Transverse colon (tissue), 4 donors: ENCODE results near the gene FIBCD1. TPM values are rescaled to one million over a fixed set of nuclear protein-coding genes. Genes with fewer than 3 reads are reported as not detected.
A peak's percentile ranks its signal among the peaks of the same experiment; 100 is the strongest.

Experiments
- DNase-seq: peaks from one replicate; pipeline ENCODE4 v3.0.0-alpha.2; 2019
- H3K27ac ChIP-seq, 4 donors: fragments of 200-600 bp; sonication (generic); 2 replicates each; pipeline ENCODE4 v1.5.1; 2016 to 2018; ENCODE audit warnings: inconsistent platforms in 4 of 4
- H3K27me3 ChIP-seq: fragments of 200-600 bp; sonication (generic); 2 replicates; pipeline ENCODE4 v1.5.1; 2017; ENCODE audit warnings: inconsistent platforms
- H3K36me3 ChIP-seq, 4 donors: fragments of 200-600 bp; sonication (generic); 2 replicates each; pipeline ENCODE4 v1.5.1; 2017 to 2019; ENCODE audit warnings: inconsistent platforms in 4 of 4
- H3K4me1 ChIP-seq, 4 donors: fragments of 200-600 bp; sonication (generic); 2 replicates each; pipeline ENCODE4 v1.5.1; 2017 to 2020; ENCODE audit warnings: inconsistent platforms in 4 of 4
- H3K4me3 ChIP-seq, 4 donors: fragments of 200-600 bp; sonication (generic); 1 replicate in 1 of 4; 2 replicates in 3 of 4; pipeline versions ENCODE4 v1.5.1 to v1.6.1; 2017 to 2019; ENCODE audit warnings: inconsistent platforms in 4 of 4
- H3K9me3 ChIP-seq, 2 donors: fragments of 200-600 bp; sonication (generic); 2 replicates each; pipeline ENCODE4 v1.5.1; 2017 to 2019; ENCODE audit warnings: inconsistent platforms in 2 of 2
- CTCF ChIP-seq, 5 experiments: fragments of 200-600 bp in 3 of 5; fragments of 450-650 bp in 2 of 5; sonication (generic) in 3 of 5; IDR thresholded peaks; 1 replicate in 2 of 5; 2 replicates in 3 of 5; pipeline ENCODE4 v1.5.1; 2016 to 2017; ENCODE audit warnings: antibody characterized with exemption in 5 of 5, inconsistent platforms in 3 of 5, mild to moderate bottlenecking in 2 of 5, moderate library complexity in 1 of 5
- EP300 ChIP-seq: sonication (generic); formaldehyde crosslinking; IDR thresholded peaks from one replicate; pipeline ENCODE4 v1.6.1; 2017; ENCODE audit warnings: antibody characterized with exemption, low read depth
- POLR2A ChIP-seq: fragments of 450-650 bp; IDR thresholded peaks from one replicate; pipeline ENCODE4 v1.6.1; 2016; ENCODE audit warnings: antibody characterized with exemption, mild to moderate bottlenecking, moderate library complexity
- POLR2AphosphoS5 ChIP-seq, 3 donors: sonication (generic); formaldehyde crosslinking; IDR thresholded peaks; one replicate each; pipeline ENCODE4 v1.6.1; 2016; ENCODE audit warnings: antibody characterized with exemption in 3 of 3
- WGBS, 2 donors: methylation state at CpG; one replicate each; pipeline ENCODE4 v1.1.5; 2018; ENCODE audit warnings: low coverage in 1 of 2; 5-methylcytosine and 5-hydroxymethylcytosine counted together
- in situ Hi-C, 4 donors: fragments of 200-750 bp; cut with MboI; loops; one replicate each; pipeline versions ENCODE4 v1.15.0 to v1.15.1; 2017; ENCODE audit warnings: low sequenced_read_pairs in 3 of 4, low pct_ligation_motif_present in 1 of 4, low pct_unique_long_range_greater_than_20kb in 1 of 4
- intact Hi-C: fragments of 100-400 bp; cut with DNase I; formaldehyde crosslinking; loops from one replicate; pipeline ENCODE4 v1.15.1; 2023; ENCODE audit warnings: low total_unique reads
- total RNA-seq, 4 donors: library from RNA; depleted of rRNA; stranded (reverse); fragments of >200 nt; gene quantifications; one replicate each; pipeline ENCODE4 v1.1.0, GENCODE V29; 2016

FIBCD1 gene
- total RNA-seq, 4 donors from 2014 or later = 1.6 to 54.7 (median 3.3) TPM; not detected in 1

GRCh38 chr9:130854835-130855234 is 84.2 kb downstream of the FIBCD1 start:
- Histone ChIP-seq H3K4me3 (no peak overlapping the region), H3K4me1 (peaks cover 4 to 39% (median 12%) of the 10 kb centered on the region in 4 donors), H3K36me3 (peaks cover 0 to 24% (median 8%) of the 10 kb centered on the region in 4 donors), H3K27me3 (no peaks in the 10 kb centered on the region), H3K27ac (peak overlapping the region in 2 of 4 donors; percentile 8 to 97), H3K9me3 (no peaks in the 10 kb centered on the region)
- in situ Hi-C loops (loop anchor here in 1 of 4 donors (25.0 kb wide), 1 partner anchor 93 kb away; no protein-coding TSS in a partner anchor), intact Hi-C loops (no loop called here)
- WGBS, 2 donors = 94% methylated on average over 9 of the region's 9 CpGs; no CpG with 5 or more reads in 1 of the 2 donors
- TF ChIP-seq POLR2A (no peak), EP300 (no peak), POLR2AphosphoS5 (IDR thresholded peaks at IDR 0.05) (no peak), CTCF (IDR thresholded peaks at IDR 0.05) (no peak)
- DNase-seq = no peak

- H3K9me3 ChIP-seq = no peaks in the 10 kb centered on the region
- no peaks in the 10 kb centered on the region for H3K27me3 ChIP-seq
- in situ Hi-C loops = loop anchor here in 1 of 4 donors (25.0 kb wide), 1 partner anchor 92 kb away; no protein-coding TSS in a partner anchor
- intact Hi-C loops = no loop called here
- H3K4me3 ChIP-seq = no peak overlapping the region
- peaks cover 0 to 24% (median 8%) of the 10 kb centered on the region in 4 donors for H3K36me3 ChIP-seq
- DNase-seq = no peak
- peak overlapping the region in 2 of 4 donors; percentile 8 to 97 for H3K27ac ChIP-seq
- 75 to 84% methylated on average over 7 to 8 of the region's 8 CpGs for WGBS, 2 donors
- TF ChIP-seq EP300 (no peak), CTCF (IDR thresholded peaks at IDR 0.05) (no peak), POLR2AphosphoS5 (IDR thresholded peaks at IDR 0.05) (no peak), POLR2A (no peak)
- H3K4me1 ChIP-seq = peaks cover 4 to 42% (median 10%) of the 10 kb centered on the region in 4 donors
These were observed 85.0 kb downstream of the FIBCD1 start for GRCh38 chr9:130854092-130854491.

GRCh38 chr9:130852801-130853200 is 86.2 kb downstream of the FIBCD1 start:
- Histone ChIP-seq H3K4me1 (peaks cover 2 to 45% (median 11%) of the 10 kb centered on the region in 4 donors), H3K4me3 (no peak overlapping the region), H3K27ac (peak overlapping the region; percentile 46 to 99 (median 96)), H3K9me3 (no peaks in the 10 kb centered on the region), H3K36me3 (peaks cover 0 to 24% (median 8%) of the 10 kb centered on the region in 4 donors), H3K27me3 (no peaks in the 10 kb centered on the region)
- in situ Hi-C loops = loop anchor here in 1 of 4 donors (25.0 kb wide), 1 partner anchor 90 kb away; no protein-coding TSS in a partner anchor
- TF ChIP-seq CTCF (IDR thresholded peaks at IDR 0.05) = no peak
- no peak for TF ChIP-seq POLR2A
- TF ChIP-seq EP300 = no peak
- no peak for TF ChIP-seq POLR2AphosphoS5 (IDR thresholded peaks at IDR 0.05)
- no peak for DNase-seq
- WGBS, 2 donors = 85 to 90% methylated on average over 7 of the region's 7 CpGs
- intact Hi-C loops = no loop called here

Other genes with a start within 250 kb of the FIBCD1 start
- gene EXOSC2, start 245.5 kb downstream of the FIBCD1 start, total RNA-seq = 10 to 100 TPM in 3 of 4 donors, 1 to 10 TPM in 1; 2.2 to 17.1 (median 15.8) TPM
- gene ABL1, start 104.0 kb downstream of the FIBCD1 start, total RNA-seq = 10 to 100 TPM; 66.9 to 97.1 (median 81.8) TPM
- not detected for gene QRFP, start 42.4 kb downstream of the FIBCD1 start, total RNA-seq
- 1 to 10 TPM in 3 of 4 donors, under 1 TPM in 1; 0.82 to 6.6 (median 3.9) TPM for gene LAMC3, start 69.9 kb upstream of the FIBCD1 start, total RNA-seq
- gene AIF1L, start 157.3 kb upstream of the FIBCD1 start, total RNA-seq = 1 to 10 TPM in 3 of 4 donors, under 1 TPM in 1; 0.75 to 4.4 (median 1.7) TPM
- 100 to 1,000 TPM in 2 of 4 donors, 10 to 100 TPM in 2; 48.3 to 152 (median 85.9) TPM for gene NUP214, start 186.3 kb upstream of the FIBCD1 start, total RNA-seq